Measurements from ENCODE around the gene RAB10. TPM values are rescaled to one million over a fixed set of nuclear protein-coding genes. Genes with fewer than 3 reads are reported as not detected.
"Not testable (repeated sequence)": the region's sequence is repeated elsewhere in the genome, so short reads cannot be mapped to it uniquely, and the experiment has no call there.

The RAB10 gene
- total RNA-seq, 2 donors from 2014 or later = 70.9 to 86.7 TPM

GRCh38 chr2:26017464-26018183 is 16.3 kb upstream of the RAB10 start:
- Histone ChIP-seq H3K36me3 (no peaks in the 10 kb centered on the region), H3K4me1 (peaks cover 0 to 17% of the 10 kb centered on the region in 2 donors), H3K27me3 (no peaks in the 10 kb centered on the region), H3K27ac (peak overlapping the region; percentile 63 to 71), H3K4me3 (no peak overlapping the region), H3K9me3 (no peaks in the 10 kb centered on the region)
- no peak for TF ChIP-seq CTCF (IDR thresholded peaks at IDR 0.05)
- DNase-seq (ENCODE audit: low spot score) = no peak

- Histone ChIP-seq H3K27ac (peak overlapping the region; percentile 63 to 71), H3K27me3 (no peaks in the 10 kb centered on the region), H3K9me3 (no peaks in the 10 kb centered on the region), H3K4me3 (no peak overlapping the region), H3K36me3 (no peaks in the 10 kb centered on the region), H3K4me1 (peaks cover 0 to 17% of the 10 kb centered on the region in 2 donors)
- no peak for TF ChIP-seq CTCF (IDR thresholded peaks at IDR 0.05)
- peak; percentile 79 for DNase-seq (ENCODE audit: low spot score)
Observed at GRCh38 chr2:26018184-26019055, 15.5 kb upstream of the RAB10 start.

- TF ChIP-seq CTCF (IDR thresholded peaks at IDR 0.05) = no peak
- Histone ChIP-seq H3K9me3 (no peaks in the 10 kb centered on the region), H3K4me3 (no peak overlapping the region), H3K4me1 (peaks cover 0 to 17% of the 10 kb centered on the region in 2 donors), H3K36me3 (no peaks in the 10 kb centered on the region), H3K27me3 (no peaks in the 10 kb centered on the region), H3K27ac (no peak overlapping the region)
- no peak for DNase-seq (ENCODE audit: low spot score)
Observed at GRCh38 chr2:26020231-26020640, 13.6 kb upstream of the RAB10 start.

- H3K4me3 ChIP-seq = no peak overlapping the region
Observed at GRCh38 chr2:26024260-26024659, 9.6 kb upstream of the RAB10 start.

GRCh38 chr2:26025509-26025908 is 8.4 kb upstream of the RAB10 start:
- no peaks in the 10 kb centered on the region for H3K27me3 ChIP-seq
- no peak for DNase-seq (ENCODE audit: low spot score)
- no peaks in the 10 kb centered on the region for H3K9me3 ChIP-seq
- no peaks in the 10 kb centered on the region for H3K4me1 ChIP-seq
- H3K36me3 ChIP-seq = no peaks in the 10 kb centered on the region
- TF ChIP-seq CTCF (IDR thresholded peaks at IDR 0.05) = no peak
- no peak overlapping the region for H3K27ac ChIP-seq
- no peak overlapping the region for H3K4me3 ChIP-seq

More at GRCh38 chr2:26024260-26024659, 9.6 kb upstream of the RAB10 start:
- Histone ChIP-seq H3K4me1 (no peaks in the 10 kb centered on the region), H3K9me3 (no peaks in the 10 kb centered on the region), H3K36me3 (no peaks in the 10 kb centered on the region), H3K27ac (no peak overlapping the region), H3K27me3 (no peaks in the 10 kb centered on the region)
- no peak for DNase-seq (ENCODE audit: low spot score)
- TF ChIP-seq CTCF (IDR thresholded peaks at IDR 0.05) = no peak

GRCh38 chr2:26028083-26028482 is 5.8 kb upstream of the RAB10 start:
- H3K27ac ChIP-seq, H3K36me3 ChIP-seq, H3K27me3 ChIP-seq, H3K4me1 ChIP-seq, H3K9me3 ChIP-seq, H3K4me3 ChIP-seq: not testable (repeated sequence)
- DNase-seq (ENCODE audit: low spot score) = peak; percentile 36

- not testable (repeated sequence) for H3K27me3 ChIP-seq, H3K36me3 ChIP-seq, H3K9me3 ChIP-seq
- peak overlapping the region; percentile 69 to 82 for H3K4me3 ChIP-seq
- H3K4me1 ChIP-seq = peaks cover 0 to 31% of the 10 kb centered on the region in 2 donors
- H3K27ac ChIP-seq = peak overlapping the region; percentile 96 to 98
- DNase-seq (ENCODE audit: low spot score) = peak; percentile 55
Observed at GRCh38 chr2:26032586-26033269, 1.2 kb upstream of the RAB10 start.
